SU-DHL-6 (cell line): ENCODE data around the gene MAPKBP1.

Source experiments
- H2AFZ ChIP-seq: fragments of 200-600 bp; sonication (generic); 2 replicates; pipeline ENCODE4 v1.6.1; 2014; ENCODE audit warnings: low read depth, mild to moderate bottlenecking, moderate library complexity, mixed read lengths, antibody characterized with exemption, low read length; ENCODE audit not compliant: severe bottlenecking
- H3F3A ChIP-seq: fragments of 200-600 bp; shearing (Covaris generic); 2 replicates; pipeline ENCODE4 v1.6.0; 2016; ENCODE audit warnings: antibody characterized with exemption, mild to moderate bottlenecking; ENCODE audit not compliant: insufficient read depth
- H3K27ac ChIP-seq: fragments of 200-600 bp; sonication (generic); 2 replicates; pipeline ENCODE4 v1.5.1; 2016; ENCODE audit warnings: low read depth, mild to moderate bottlenecking, low read length, moderate library complexity, mixed read lengths
- H3K27me3 ChIP-seq: fragments of 200-600 bp; sonication (generic), shearing (Covaris generic); 2 replicates; pipeline ENCODE4 v1.6.0; 2014; ENCODE audit warnings: mild to moderate bottlenecking, low read length
- H3K36me3 ChIP-seq: fragments of 200-600 bp; sonication (generic); 2 replicates; pipeline ENCODE4 v1.6.1; 2014; ENCODE audit warnings: mild to moderate bottlenecking, low read length, mixed read lengths
- H3K4me2 ChIP-seq: fragments of 300-600, 200-600 bp; shearing (Covaris generic), sonication (generic); 2 replicates; pipeline ENCODE4 v1.6.0; 2014; ENCODE audit warnings: low read length, low read depth, mild to moderate bottlenecking; ENCODE audit not compliant: poor library complexity, severe bottlenecking
- H3K4me3 ChIP-seq: fragments of 200-600 bp; sonication (generic); 2 replicates; pipeline ENCODE4 v1.5.1; 2014; ENCODE audit warnings: antibody characterized with exemption, low read length, mild to moderate bottlenecking, mixed read lengths; ENCODE audit not compliant: insufficient read depth, poor library complexity, severe bottlenecking
- H3K79me2 ChIP-seq: fragments of 200-600 bp; sonication (generic); 2 replicates; pipeline ENCODE4 v1.6.1; 2014; ENCODE audit warnings: mild to moderate bottlenecking, low read length, moderate library complexity; ENCODE audit not compliant: insufficient read depth
- H3K9ac ChIP-seq: fragments of 200-600 bp; sonication (generic); 2 replicates; pipeline ENCODE4 v1.7.0; 2014; ENCODE audit warnings: mild to moderate bottlenecking, low read length
- H3K9me2 ChIP-seq: fragments of 200-600 bp; sonication (generic); replicated peaks from 2 replicates; pipeline ENCODE4 v1.6.1; 2014; ENCODE audit warnings: low read length; ENCODE audit not compliant: insufficient read depth
- H3K9me3 ChIP-seq: fragments of 200-600 bp; sonication (generic); 2 replicates; pipeline ENCODE4 v1.6.1; 2014; ENCODE audit warnings: low read length, mixed read lengths; ENCODE audit not compliant: insufficient read depth
- H4K20me1 ChIP-seq: fragments of 200-600 bp; sonication (generic); 2 replicates; pipeline ENCODE4 v1.6.1; 2014; ENCODE audit warnings: low read depth, mild to moderate bottlenecking, antibody characterized with exemption, low read length, moderate library complexity, mixed read lengths
- EZH2phosphoT487 ChIP-seq: fragments of 200-600 bp; sonication (generic), shearing (Covaris generic); conservative IDR thresholded peaks from 2 replicates; pipeline ENCODE4 v1.6.1; 2018; ENCODE audit warnings: mild to moderate bottlenecking, antibody characterized with exemption, low read length, moderate library complexity, mixed read lengths
- TF ChIP-seq, protein P1 (sequence below): fragments of 200-600 bp; sonication (generic); IDR thresholded peaks from one replicate; pipeline ENCODE4 v1.5.1; 2017; ENCODE audit warnings: antibody characterized with exemption, mild to moderate bottlenecking, low read length, moderate library complexity; ENCODE audit not compliant: insufficient read depth, poor library complexity, severe bottlenecking

The MAPKBP1 gene

DNA sequence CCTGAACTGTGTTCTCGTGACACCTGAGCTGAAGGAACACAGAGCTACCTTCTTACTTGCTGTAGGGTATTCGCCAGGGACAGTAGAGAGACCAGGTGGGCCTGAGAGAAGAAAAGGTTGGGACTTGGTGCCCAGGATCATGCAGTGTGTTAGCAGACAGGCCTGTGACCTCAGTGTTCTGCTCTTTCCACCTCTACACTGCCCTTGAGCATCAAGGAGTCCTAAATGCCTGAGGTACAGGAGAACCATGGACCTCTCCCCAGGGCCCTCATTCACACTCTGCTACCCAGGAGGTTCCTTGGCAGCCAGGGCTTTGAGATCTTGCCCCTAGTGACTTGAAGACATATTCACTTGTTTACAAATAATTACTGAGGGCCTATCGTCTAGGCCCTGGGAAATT lies 31.4 kb downstream of the MAPKBP1 start:
- Histone ChIP-seq H3K4me3 (no peak overlapping the region), H3K9me3 (no peaks in the 10 kb centered on the region; the same call in 1 of the 2 replicates), H2AFZ (no peak overlapping the region), H3F3A (no peaks in the 10 kb centered on the region), H3K36me3 (0 out of 2 replicates have a peak, but pooled peaks cover 4% of the 10 kb centered on the region), H3K9me2 (no peaks in the 10 kb centered on the region), H3K27ac (no peak overlapping the region), H3K4me2 (no peak overlapping the region), H4K20me1 (no peaks in the 10 kb centered on the region), H3K27me3 (no peaks in the 10 kb centered on the region), H3K9ac (no peak overlapping the region), H3K79me2 (no peaks in the 10 kb centered on the region)
- no peak for TF ChIP-seq EZH2phosphoT487
- TF ChIP-seq, protein P1, sequence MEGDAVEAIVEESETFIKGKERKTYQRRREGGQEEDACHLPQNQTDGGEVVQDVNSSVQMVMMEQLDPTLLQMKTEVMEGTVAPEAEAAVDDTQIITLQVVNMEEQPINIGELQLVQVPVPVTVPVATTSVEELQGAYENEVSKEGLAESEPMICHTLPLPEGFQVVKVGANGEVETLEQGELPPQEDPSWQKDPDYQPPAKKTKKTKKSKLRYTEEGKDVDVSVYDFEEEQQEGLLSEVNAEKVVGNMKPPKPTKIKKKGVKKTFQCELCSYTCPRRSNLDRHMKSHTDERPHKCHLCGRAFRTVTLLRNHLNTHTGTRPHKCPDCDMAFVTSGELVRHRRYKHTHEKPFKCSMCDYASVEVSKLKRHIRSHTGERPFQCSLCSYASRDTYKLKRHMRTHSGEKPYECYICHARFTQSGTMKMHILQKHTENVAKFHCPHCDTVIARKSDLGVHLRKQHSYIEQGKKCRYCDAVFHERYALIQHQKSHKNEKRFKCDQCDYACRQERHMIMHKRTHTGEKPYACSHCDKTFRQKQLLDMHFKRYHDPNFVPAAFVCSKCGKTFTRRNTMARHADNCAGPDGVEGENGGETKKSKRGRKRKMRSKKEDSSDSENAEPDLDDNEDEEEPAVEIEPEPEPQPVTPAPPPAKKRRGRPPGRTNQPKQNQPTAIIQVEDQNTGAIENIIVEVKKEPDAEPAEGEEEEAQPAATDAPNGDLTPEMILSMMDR, result no peak

DNA sequence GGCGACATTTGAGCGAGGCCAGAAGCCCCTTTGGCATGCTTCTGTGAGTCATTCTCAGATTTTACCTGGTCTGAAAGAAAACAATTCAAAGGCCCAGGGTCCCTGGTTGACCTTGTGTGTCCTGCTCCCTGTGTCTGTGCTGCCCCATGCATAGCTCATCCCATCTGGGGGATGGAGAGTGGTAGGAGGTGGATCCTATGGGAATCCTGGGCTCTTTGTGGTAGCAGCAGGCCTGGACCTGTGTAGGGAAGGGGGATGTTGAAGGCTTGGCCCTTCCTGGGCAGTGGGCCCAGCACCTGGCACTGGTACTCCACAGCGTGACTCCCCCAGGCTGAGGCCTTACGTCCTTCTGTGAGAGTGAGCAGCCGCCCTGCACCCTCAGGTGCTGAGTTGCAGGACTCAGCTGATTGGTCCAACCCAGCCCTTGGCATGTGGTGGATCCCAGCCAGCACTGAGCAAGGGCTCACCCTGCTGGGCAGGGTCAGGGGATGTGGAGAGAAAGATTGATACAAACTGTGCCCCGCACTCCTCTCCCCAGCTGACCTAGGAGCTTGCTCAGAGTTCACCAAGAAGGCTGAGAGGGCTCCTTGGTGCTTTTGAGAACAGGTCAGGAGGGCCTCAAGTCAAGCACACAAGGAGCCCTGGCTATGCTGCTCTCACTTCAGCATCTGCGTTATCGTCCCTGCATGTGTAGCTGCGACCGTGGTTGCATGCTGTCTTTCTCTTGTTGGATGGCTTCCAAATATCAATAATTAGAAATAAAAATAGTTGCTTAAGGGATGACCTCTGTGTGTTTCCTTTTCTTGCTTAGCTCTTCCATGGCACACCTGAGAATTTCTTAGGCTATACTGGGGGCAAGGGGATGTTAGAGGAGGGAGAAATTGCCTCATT lies 32.3 kb downstream of the MAPKBP1 start:
- H3K79me2 ChIP-seq, result no peaks in the 10 kb centered on the region
- no peaks in the 10 kb centered on the region for H3K27me3 ChIP-seq
- H3K4me2 ChIP-seq, result no peak overlapping the region
- H3K27ac ChIP-seq, result no peak overlapping the region
- no peaks in the 10 kb centered on the region for H3F3A ChIP-seq
- no peaks in the 10 kb centered on the region for H4K20me1 ChIP-seq
- H3K9me3 ChIP-seq, result no peaks in the 10 kb centered on the region
- no peaks in the 10 kb centered on the region for H3K9me2 ChIP-seq
- no peak overlapping the region for H3K4me3 ChIP-seq
- TF ChIP-seq, protein P1, result no peak
- TF ChIP-seq EZH2phosphoT487, result no peak
- no peak overlapping the region for H2AFZ ChIP-seq
- H3K9ac ChIP-seq, result no peak overlapping the region
- no peaks in the 10 kb centered on the region for H3K36me3 ChIP-seq

DNA sequence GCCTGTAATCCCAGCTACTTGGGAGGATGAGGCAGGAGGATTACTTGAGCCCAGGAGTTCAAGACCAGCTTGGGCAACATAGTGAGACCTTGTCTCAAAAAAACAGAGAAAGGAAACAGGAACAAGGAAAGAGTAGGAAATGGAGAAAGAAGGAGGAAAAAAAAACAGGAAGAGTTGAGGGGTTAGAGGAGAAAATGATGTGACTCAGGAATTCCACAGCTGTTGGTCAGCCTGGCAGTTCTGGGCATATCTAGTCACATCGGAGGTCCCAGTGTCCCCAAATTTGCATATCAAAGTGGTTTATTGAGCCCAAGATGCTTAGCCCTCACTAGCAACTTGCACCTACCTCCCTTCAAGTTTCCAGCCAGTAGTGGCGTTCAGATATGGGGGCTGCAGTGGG lies 34.8 kb downstream of the MAPKBP1 start:
- no peak for TF ChIP-seq EZH2phosphoT487
- TF ChIP-seq, protein P1, result no peak
- Histone ChIP-seq H3K9ac (no peak overlapping the region), H3K9me3 (no peaks in the 10 kb centered on the region), H2AFZ (no peak overlapping the region), H3K79me2 (no peaks in the 10 kb centered on the region), H3K9me2 (no peaks in the 10 kb centered on the region), H3K27me3 (no peaks in the 10 kb centered on the region), H3K4me2 (no peak overlapping the region), H3K4me3 (no peak overlapping the region), H3K36me3 (no peaks in the 10 kb centered on the region), H3F3A (no peaks in the 10 kb centered on the region), H3K27ac (no peak overlapping the region), H4K20me1 (no peaks in the 10 kb centered on the region)
